ENCODE data around the gene NR1H4.
"Not testable (repeated sequence)": the region's sequence is repeated elsewhere in the genome, so short reads cannot be mapped to it uniquely, and the experiment has no call there.

NR1H4 gene

DNA sequence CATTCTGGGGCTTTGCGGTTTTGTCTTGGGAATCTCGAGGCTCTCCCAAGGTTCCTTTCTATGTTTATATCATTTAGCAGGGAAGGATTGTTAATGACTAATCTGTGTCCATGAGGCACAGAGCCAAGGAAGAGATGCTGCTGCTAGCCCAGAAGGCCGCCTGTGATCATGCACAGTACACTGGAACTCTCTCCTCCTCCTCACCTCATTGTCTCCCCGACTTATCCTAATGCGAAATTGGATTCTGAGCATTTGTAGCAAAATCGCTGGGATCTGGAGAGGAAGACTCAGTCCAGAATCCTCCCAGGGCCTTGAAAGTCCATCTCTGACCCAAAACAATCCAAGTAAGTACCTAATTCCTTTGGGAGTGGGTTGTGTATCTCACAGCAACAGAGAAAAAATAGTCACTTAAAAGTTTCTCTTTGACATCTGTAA is at the start of gene NR1H4:
Gene NR1H4, plus strand, starts transcription at position 151 of the 435 bp plus-strand sequence. CDS start 19,458 bp downstream, outside the sequence.
- DNase-seq (ENCODE audit: low read depth in 3 of 3), result no peak

DNA sequence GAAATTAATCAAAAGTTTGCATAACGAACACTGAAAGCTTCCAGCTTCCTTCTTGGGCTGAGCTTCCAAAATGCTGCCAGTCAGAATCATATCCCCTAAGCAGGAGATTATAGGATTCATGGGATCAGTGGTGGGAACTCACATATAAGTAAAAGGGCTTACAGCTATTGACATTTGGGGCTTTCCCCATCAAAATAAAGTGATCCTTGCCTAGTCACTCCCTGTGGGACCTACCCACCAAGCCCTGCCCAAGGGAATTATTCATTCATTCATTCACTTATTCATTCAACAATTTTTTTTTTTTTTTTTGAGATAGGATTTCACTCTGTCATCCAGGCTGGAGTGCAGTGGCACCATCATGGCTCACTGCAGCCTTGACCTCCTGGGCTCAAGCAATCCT is 47.5 kb upstream of the NR1H4 start:
- DNase-seq (ENCODE audit: low read depth in 3 of 3), result no peak

DNA sequence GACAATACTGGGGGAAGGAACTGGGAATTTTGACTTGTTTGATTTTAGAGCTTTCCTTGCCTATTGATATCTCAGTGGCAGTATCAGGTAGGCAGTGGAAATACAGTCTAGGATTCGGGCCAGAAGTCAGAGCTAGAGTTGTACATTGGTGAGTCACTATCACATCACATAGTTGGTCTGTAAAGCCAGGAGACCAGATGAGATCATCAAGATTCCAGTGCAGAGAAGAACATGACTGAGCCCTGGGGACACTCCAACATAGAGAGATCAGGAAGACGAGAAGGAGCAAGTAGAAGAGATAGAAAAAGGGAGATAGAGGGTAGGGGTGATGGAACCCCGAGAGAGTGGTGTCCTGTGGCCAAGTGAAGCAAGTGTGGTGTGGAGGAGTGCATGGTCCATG is 46.6 kb upstream of the NR1H4 start:
- no peak for DNase-seq (ENCODE audit: low read depth in 3 of 3)

DNA sequence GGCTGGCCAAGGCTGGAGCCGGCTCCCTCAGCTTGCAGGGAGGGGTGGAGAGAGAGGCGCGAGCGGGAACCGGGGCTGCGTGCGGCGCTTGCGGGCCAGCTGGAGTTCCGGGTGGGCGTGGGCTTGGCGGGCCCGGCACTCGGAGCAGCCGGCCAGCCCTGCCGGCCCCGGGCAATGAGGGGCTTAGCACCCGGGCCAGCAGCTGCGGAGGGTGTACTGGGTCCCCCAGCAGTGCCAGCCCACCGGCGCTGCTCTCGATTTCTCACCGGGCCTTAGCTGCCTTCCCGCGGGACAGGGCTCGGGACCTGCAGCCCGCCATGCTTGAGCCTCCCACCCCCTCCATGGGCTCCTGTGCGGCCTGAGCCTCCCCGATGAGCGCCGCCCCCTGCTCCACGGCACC is 43.4 kb upstream of the NR1H4 start:
- not testable (repeated sequence) for DNase-seq (ENCODE audit: low read depth in 3 of 3)

DNA sequence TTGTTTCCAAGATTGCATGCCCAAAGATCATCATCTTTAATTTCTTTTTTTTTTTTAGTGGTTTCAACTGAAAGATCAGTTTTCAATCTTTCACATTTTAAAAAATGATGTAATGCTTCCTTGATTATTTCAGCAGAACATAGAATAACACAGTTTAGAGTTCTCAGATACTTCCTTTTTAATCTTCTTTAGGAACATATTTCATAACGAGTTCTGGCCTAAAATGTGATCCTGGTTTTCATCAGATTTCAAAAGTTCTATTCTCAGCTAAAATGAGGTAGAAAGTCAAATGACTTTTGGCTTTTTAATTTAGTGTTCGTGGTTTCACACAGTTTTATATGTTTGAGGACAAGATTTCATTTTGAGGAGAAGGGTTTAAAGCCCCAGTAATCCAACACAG is 40.0 kb upstream of the NR1H4 start:
- no peak for DNase-seq (ENCODE audit: low read depth in 3 of 3)

DNA sequence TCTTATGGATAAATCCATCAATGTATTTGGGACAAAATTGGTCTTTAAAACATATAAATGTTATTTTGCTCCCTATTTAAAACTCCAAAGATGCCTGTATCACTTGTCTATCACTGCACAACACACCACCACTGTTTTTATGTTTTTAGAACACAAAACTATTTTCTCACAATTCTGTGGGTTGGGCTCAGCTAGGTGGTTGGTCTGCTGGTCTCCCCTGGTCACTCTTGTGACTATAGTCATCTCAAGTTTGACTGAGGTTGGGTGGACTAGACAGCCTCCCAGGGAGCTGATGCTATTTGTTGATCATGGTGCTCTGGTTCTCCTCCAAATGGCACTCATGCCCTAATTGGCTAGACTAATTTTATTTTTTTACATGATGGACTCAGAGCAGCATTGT is 39.5 kb upstream of the NR1H4 start:
- DNase-seq (ENCODE audit: low read depth in 3 of 3), result no peak

DNA sequence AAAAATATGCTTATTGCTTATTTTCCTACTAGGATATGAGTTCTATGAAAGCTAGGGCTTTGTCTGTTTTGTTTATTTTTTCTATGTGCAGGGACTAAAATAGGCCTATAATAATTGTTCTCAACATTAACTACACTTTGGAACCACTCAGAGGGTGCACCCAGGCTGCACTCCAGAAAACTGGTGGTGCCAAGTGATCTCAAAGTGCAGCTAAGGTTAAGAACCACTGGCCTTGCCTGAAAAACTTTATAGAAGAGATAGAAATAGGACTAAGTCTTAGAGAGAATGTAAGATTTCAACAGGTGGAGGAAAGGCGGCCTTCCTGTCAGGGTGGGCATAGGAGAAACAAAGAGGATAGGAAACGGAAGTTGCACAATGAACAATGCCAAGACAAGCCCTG is 37.7 kb upstream of the NR1H4 start:
- no peak for DNase-seq (ENCODE audit: low read depth in 3 of 3)

DNA sequence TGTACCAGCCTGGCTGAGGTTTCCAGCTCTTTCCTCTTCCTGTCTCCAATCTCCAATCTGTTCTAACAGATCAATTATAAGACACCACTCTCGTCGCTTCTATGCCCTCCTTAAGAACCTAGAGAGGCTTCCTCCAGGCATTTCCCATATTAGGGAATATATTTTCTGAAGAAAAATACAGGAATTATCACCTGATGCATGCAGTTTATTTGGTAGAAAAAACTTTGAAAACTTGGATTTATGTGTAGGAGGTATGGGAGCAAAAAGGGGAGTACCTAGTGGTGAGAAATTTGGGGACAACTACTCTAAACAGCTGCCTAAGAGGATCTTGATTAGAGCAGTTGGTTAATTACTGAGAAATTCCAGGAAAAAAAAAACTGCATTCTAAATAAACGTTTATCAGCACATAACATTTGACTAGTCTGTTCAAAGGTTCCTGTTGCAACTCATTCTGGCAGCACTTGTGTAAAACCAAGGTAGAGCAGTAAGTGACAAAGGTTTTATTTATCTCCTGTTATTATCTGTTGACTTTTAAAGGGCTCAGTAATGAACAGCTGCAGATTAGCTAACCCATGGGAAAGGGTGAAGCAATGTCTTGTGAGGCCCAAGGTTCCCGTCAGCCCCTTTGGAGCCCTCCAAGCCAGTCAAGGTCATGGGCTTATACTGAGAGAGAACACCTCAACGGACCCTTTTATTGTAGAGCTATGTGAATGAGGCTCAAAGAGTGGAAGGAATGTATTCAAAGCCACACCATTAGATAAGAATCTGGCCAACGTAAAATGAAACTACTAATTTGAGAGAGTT is 36.4 kb upstream of the NR1H4 start:
- no peak for DNase-seq (ENCODE audit: low read depth in 3 of 3)

DNA sequence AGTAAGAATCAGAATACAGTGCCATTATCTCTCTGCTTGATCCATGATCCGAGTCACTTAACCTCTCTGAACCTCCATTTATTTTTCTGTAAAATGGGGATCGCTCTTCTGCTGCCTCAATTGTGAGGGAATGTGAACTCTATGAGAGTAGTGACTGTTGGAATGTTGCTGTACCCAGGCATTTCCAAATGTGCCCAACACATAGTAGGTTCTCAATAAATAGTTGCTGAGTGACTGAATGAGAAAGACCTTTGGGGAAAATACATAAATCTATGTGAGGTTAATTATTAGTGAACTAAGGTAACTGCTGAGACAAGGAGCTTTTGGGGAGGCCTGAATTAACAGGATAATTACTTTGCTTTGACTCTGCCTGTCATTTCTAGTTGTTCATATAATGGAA is 33.9 kb upstream of the NR1H4 start:
- DNase-seq (ENCODE audit: low read depth in 3 of 3), result no peak

DNA sequence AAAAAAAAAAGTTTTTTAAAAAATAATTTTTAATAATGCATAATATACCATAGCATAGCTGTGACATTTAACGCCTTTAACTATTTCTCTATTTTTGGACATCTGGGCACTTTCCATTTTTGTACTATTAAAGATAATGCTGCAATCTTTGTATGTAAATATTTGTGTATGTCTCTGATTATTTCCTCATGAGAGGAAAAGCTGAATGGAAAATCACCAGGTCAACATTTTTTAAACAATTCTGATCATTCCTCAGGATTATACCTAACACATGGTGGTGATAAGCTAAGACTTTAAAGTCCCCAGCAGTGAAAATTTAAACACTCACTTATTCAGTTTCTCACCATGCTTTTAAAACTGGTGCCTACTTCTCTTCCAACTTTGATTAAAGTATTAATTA is 31.3 kb upstream of the NR1H4 start:
- no peak for DNase-seq (ENCODE audit: low read depth in 3 of 3)

DNA sequence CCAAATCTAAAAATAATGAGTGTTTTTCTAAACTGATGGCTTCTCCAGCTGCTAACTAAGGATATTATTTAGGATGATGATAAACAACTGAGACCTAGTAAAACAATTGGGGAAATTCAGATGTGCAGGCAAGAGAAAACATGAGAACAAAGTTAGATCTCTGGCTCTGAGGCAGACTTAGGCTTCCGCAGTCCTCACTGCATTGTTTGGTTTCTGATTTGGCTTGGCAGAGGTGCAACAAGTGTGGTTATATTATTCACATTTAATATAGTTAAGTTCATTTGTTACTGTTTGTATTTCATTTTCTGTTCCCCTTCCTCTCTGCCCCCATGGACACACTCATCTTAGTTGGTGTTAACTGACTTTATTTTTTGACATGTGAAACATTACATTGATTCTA is 30.2 kb upstream of the NR1H4 start:
- no peak for DNase-seq (ENCODE audit: low read depth in 3 of 3)

DNA sequence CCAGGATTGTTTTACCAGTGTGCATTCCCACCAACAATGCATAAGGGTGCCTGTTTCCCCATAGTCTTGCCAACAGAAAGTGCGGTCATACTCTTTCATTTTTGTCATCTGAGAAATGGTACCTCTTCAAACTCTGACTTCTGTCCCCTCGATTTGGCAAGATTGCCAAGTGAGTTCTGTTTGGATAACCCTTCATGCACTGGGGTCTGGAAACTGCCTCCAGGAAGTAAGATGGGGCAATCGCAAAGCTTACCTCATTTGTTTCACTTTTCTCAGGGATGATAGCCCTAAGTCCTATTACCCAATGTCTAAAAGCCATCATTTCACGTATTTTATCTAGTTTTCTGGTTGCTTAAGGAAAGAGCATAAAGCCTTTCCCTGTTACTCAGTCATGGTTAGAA is 28.6 kb upstream of the NR1H4 start:
- DNase-seq (ENCODE audit: low read depth in 3 of 3), result no peak

DNA sequence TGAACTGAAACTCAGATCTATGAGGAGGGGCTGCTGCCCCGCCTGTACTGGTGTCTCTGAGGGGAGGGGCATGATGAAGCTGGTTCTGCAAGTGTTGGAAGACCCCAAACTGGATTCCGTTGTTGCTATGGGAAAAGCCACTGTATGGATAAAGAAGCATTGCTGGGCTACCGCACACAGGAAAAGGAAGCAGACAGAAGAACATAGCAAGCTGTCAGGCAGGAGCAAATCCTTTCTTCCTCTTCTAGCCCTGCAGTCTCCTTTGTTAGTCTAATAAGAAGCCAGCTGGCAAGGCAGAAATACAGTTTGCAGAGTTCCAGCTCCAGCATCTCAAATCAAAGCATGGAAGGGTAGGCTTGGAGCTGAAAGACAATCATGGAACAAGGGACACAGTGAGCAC is 26.3 kb upstream of the NR1H4 start:
- DNase-seq (ENCODE audit: low read depth in 3 of 3), result no peak

DNA sequence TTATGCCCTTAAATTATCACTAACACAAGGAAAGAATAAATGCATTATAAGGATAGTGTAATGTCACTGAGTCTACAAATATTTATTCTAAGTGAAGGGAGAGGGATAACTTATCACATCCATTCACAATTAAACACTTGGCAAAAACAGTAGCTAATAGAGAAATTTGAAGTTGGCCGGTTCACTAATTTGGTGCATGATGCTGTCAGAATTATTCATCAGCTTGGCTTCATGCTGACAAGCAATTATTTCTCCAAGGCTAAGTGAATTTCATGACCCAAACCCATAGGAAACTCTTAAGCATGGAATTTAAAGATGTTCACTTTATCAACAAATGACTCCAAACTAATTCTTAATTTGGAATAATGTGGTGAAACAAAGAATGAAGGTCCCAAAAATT is 25.0 kb upstream of the NR1H4 start:
- no peak for DNase-seq (ENCODE audit: low read depth in 3 of 3)

DNA sequence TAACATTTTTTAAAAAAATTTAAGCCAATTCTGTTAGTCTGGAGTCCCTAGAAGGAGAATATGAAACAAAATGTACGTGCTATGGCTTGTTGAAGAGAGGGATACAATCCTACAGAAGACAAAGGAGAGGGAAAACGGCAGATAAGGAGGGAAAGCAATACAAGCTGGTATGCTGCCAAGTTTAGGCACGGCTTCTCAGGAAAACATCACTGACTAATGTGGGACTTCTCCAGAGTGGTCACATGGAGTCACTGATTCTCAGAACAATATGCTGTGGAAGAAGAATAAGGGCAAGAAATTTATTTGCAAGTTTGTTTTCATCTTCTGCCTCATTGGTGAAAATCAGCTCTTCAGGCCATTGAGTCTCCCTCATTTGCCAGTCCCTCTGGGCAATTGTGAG is 22.9 kb upstream of the NR1H4 start:
- DNase-seq (ENCODE audit: low read depth in 3 of 3), result no peak

DNA sequence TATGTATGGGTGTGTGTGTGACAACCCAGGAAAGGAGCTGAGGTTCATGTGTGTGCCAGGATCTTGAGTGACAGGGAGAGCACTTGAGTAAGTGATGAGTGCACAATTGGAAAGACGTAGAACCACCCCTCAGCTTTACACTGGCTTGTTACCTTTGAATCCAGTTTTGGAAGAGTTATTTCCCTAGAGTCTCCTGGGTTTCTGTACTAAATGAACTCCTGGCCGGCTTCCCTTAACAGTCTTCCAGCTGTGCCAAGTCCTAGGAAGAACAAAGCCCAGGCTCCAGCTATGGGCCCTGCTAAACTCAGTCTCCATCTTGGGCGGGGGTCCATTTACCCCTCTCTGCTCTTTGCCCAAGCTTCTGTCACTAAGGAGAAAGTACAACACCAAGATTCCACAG is 19.7 kb upstream of the NR1H4 start:
- no peak for DNase-seq (ENCODE audit: low read depth in 3 of 3)

DNA sequence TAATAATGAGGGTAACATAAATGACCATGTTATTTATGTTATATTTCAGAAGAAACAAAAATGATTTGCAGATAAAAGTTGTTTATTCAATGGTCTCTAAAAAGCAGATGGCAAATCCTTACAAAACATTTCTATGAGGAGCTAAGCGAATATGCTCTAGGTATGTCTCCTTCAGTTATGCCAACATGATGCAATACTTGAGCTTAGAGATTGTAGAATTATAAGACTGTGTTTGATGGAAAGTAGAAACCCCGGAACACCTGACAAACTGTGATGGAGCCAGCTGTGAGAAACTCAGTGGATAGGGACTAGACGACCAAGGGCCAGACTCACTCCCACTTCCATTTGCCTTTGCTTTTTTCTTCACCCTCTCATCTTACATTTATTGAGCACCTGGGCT is 17.8 kb upstream of the NR1H4 start:
- no peak for DNase-seq (ENCODE audit: low read depth in 3 of 3)

DNA sequence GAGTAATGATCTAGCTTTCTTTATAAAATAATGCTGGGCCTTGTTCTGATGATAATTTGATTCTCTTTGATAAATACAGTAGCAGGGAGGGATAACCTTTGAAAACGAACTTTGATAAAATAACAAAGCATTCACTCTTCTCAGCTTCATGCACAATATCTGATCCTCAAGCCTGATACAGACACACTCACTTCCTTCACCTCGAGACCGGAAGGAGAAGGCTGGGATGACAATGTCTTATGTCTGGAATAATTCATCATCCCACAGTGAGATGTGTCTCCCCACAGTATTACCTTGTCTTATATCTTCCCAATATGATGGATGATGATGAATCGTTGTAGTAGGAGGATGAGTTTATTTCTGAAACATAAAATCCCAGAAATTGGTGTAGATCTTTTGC is 15.5 kb upstream of the NR1H4 start:
- no peak for DNase-seq (ENCODE audit: low read depth in 3 of 3)

DNA sequence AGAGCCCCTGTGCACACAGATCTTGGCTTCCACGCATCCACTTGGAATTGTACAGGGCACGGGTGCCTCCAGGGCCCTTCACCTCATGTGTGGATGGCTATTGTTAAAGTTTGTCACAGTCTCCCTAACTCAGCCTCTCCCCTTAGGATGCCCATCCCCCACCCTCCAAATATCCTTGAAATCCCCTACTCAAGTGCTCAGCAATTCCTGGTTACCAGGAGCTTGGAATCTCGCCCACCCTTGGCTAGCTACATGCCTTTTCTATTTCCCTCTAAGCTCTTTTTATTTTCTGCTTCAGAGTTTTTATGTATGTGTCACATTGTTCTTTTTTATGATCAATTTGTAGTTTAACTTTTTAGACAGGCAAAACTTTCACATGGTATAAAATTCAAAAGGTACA is 13.0 kb upstream of the NR1H4 start:
- no peak for DNase-seq (ENCODE audit: low read depth in 3 of 3)

DNA sequence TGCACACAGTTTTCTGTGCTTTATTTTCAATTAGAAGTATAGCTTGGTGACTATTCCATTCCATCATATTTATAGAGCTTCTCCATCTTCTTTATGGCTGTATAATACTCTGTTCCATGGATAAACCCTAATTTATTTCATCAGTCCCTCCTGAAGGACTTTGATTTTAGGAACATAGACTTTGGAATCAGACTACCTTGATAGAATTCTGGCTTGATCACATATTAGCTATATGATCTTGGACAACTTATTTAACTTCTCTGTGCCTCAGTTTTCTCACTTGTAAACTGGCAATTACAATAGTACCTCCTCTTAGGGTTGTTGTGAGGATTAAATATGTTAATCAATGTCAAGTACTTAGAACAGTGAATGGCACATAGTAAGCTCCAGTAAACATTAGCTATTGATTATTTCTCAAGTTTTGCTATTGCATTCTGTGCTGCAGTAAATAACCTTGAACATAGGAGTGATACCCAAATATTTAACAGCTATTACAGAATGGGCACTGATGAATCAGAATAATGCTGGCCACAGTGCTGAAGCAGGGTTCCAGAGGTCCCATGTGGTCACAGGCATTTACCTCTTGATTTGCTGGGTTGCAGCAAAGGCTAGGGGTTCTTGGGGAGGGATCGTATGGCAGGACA is 12.2 kb upstream of the NR1H4 start:
- no peak for DNase-seq (ENCODE audit: low read depth in 3 of 3)

DNA sequence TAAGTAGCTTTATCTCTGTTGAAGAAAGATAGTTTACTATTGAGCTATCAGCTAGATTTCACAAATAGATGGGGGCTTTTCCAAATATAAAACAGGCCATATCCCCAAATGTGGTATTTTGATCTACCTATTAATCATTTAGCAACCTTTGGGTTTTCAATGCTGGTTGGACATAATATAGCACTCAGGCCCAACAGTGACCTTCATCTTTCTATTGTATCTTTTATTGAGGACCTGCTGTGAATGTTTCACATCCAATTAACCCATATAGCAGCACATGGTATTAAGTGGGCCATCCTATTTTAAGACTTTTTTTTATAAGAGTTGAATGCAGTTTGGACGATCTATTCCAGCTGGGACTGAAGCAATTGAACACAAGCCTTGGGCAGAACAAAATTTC is 10.0 kb upstream of the NR1H4 start:
- DNase-seq (ENCODE audit: low read depth in 3 of 3), result no peak

DNA sequence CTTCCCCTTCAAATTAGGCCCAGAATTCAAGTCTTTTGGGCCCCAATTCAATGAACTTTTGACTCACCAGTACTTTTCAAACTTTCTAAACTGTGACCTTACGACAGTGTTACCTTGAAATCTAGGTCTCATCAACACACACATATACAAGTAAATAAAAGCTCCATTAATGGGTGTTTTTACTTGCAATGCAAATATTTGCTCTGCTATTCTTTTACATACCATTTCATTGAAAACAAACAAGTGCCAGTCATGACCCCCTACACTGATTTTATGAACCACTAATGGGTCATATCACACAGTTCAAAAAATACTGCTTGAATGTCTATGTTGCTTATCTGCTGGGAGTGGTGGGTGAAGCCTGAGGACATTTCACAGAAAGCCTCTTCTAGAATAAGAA is 9.1 kb upstream of the NR1H4 start:
- DNase-seq (ENCODE audit: low read depth in 3 of 3), result no peak

DNA sequence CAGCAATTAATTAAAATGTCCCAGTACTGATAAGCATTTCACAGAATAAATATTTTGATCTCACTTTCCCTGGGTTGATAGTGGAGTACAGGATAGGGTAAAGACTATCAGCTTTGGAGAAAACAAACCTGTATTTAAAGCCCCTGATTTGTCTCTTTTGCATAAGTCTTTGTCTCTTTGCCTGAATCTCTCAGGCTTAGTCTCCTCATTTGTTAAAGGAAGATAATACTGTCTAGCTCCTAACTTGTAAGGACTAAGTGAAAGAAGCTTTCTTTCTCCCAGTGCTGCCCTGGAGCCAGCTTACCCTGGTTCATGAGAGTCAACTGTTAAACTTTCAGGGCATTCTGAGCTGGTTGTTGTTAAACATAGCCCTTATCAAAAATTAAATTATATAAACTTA is 5.5 kb upstream of the NR1H4 start:
- DNase-seq (ENCODE audit: low read depth in 3 of 3), result no peak

DNA sequence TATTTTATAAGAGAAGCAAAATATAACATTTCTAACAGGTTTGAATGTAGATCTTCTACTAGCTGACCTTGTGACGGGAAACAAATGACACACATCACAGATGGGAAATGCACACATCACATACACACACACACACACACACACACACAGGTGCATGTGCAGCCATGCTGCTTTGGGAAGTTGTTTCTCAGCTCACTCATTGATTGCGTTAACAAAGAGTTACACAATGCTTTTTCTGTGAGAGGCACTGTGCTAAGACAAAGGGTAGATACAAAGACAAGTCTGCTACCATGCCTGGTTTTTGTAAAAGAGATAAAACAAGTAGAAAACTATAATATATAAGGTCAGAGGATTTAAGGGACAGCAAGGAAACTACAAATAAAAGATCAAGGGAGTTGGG is 1.3 kb upstream of the NR1H4 start:
- no peak for DNase-seq (ENCODE audit: low read depth in 3 of 3)

Data from stimulated activated CD4-positive, alpha-beta T cell treated with anti-CD3 and anti-CD28 coated beads, TNF-alpha, amount 100 ng/mL, for 4 hours (primary cell).